Activated CD4-positive, alpha-beta T cell treated with anti-CD3 and anti-CD28 coated beads for 36 hours (primary cell): ENCODE results near the gene XDH. TPM values are rescaled to one million over a fixed set of nuclear protein-coding genes. Genes with fewer than 3 reads are reported as not detected.
A peak's percentile ranks its signal among the peaks of the same experiment; 100 is the strongest.

Source experiments
- ATAC-seq: fragments of 200-7000 bp; cut with Tn5 transposase; one replicate; pipeline ENCODE4 v1.10.0; 2021; ENCODE audit warnings: mild to moderate bottlenecking, moderate library complexity
- CTCF ChIA-PET: fragments of 350-600 bp; sonication (Branson Sonifier 250); formaldehyde crosslinking; loops from one replicate; lab custom pipeline; 2021; ENCODE audit warnings: antibody characterized with exemption; lab: Charles Lee
- POLR2A ChIA-PET: fragments of 350-600 bp; sonication (Branson Sonifier 250); formaldehyde crosslinking; loops from one replicate; lab custom pipeline; 2021; ENCODE audit warnings: antibody characterized with exemption, inconsistent platforms; lab: Charles Lee
- DNase-seq: peaks from one replicate; pipeline ENCODE4 v3.0.0-alpha.2; 2020
- H3K27ac Mint-ChIP-seq: one replicate; pipeline ENCODE4 v1.8.0; 2021; ENCODE audit warnings: mixed read lengths
- H3K27me3 Mint-ChIP-seq: one replicate; pipeline ENCODE4 v1.8.0; 2021; ENCODE audit warnings: mixed read lengths
- H3K36me3 Mint-ChIP-seq: one replicate; pipeline ENCODE4 v1.8.0; 2021; ENCODE audit warnings: low read depth, mixed read lengths
- H3K4me1 Mint-ChIP-seq: one replicate; pipeline ENCODE4 v1.8.0; 2021; ENCODE audit warnings: mixed read lengths
- H3K4me3 Mint-ChIP-seq: one replicate; pipeline ENCODE4 v1.8.0; 2021; ENCODE audit warnings: mild to moderate bottlenecking, moderate library complexity, mixed read lengths
- H3K9me3 Mint-ChIP-seq: one replicate; pipeline ENCODE4 v1.8.0; 2021; ENCODE audit warnings: low read depth, mixed read lengths
- intact Hi-C, 2 experiments: fragments of 100-400 bp; cut with DNase I in 1 of 2; cut with micrococcal nuclease in 1 of 2; formaldehyde crosslinking; loops; one replicate each; pipeline versions ENCODE4 v1.14.2 to v1.15.1; 2022 to 2024; cut with DNase I, micrococcal nuclease
- total RNA-seq, 2 experiments: library from RNA; stranded (reverse); gene quantifications; one replicate each; pipeline ENCODE4 v1.2.3, GENCODE V29; 2021

Gene XDH
- total RNA-seq, 2 experiments from 2014 or later: 0.11 TPM; not detected in 1

- peaks cover 7% of the 10 kb centered on the region for H3K27me3 Mint-ChIP-seq
- POLR2A ChIA-PET: no interaction called here
- no peaks in the 10 kb centered on the region for H3K9me3 Mint-ChIP-seq
- CTCF ChIA-PET: interaction anchor here (0.6 to 1.5 kb wide), 2 partner anchors 136 to 170 kb away, joined by 3 to 4 read pairs; no protein-coding TSS in a partner anchor
- intact Hi-C loops: loop anchor here in 1 of 2 experiments (10.0 kb wide), 2 partner anchors 475 to 1175 kb away; no protein-coding TSS in a partner anchor
- DNase-seq (no peak), ATAC-seq (no peak)
- H3K4me3 Mint-ChIP-seq: no peak overlapping the region
- no peak overlapping the region for H3K27ac Mint-ChIP-seq
- no peaks in the 10 kb centered on the region for H3K4me1 Mint-ChIP-seq
- no peaks in the 10 kb centered on the region for H3K36me3 Mint-ChIP-seq
These were observed 74.8 kb downstream of the XDH start for GRCh38 chr2:31339696-31340095.

DNA sequence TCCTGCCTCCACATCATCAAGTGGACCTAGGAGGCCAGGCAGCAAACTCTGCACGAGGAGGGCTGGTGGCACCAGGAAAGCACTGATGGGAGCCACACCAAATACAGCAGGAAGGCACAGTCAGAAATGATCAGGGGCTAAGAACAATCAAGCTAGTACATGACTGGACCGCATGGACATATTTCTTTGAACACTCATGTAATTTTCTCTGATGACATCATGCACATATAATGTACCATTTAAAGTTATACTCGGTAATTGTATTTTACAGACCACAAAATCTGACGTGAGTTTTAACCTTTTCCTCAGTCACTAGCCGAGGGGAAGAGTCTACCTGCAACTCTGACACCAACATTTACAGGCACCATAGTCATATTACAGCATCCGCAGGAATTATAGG is 76.7 kb downstream of the XDH start:
- ChIA-PET POLR2A (no interaction called here), CTCF (interaction anchor here (1.5 kb wide), 1 partner anchor 626 kb away, joined by 3 read pairs; no protein-coding TSS in a partner anchor)
- H3K27ac Mint-ChIP-seq: no peak overlapping the region
- H3K9me3 Mint-ChIP-seq: no peaks in the 10 kb centered on the region
- intact Hi-C loops: loop anchor here in 1 of 2 experiments (10.0 kb wide), 2 partner anchors 473 to 1173 kb away; no protein-coding TSS in a partner anchor
- H3K4me3 Mint-ChIP-seq: no peak overlapping the region
- H3K4me1 Mint-ChIP-seq: no peaks in the 10 kb centered on the region
- no peaks in the 10 kb centered on the region for H3K36me3 Mint-ChIP-seq
- ATAC-seq: no peak
- no peak for DNase-seq
- H3K27me3 Mint-ChIP-seq: peaks cover 3% of the 10 kb centered on the region

GRCh38 chr2:31337197-31337596 is 77.3 kb downstream of the XDH start:
- Mint-ChIP-seq H3K27ac (no peak overlapping the region), H3K4me3 (no peak overlapping the region), H3K36me3 (no peaks in the 10 kb centered on the region), H3K9me3 (no peaks in the 10 kb centered on the region), H3K4me1 (no peaks in the 10 kb centered on the region), H3K27me3 (peaks cover 3% of the 10 kb centered on the region)
- no peak for ATAC-seq
- ChIA-PET POLR2A (no interaction called here), CTCF (interaction anchor here (1.5 kb wide), 1 partner anchor 625 kb away, joined by 3 read pairs; no protein-coding TSS in a partner anchor)
- intact Hi-C loops: loop anchor here in 1 of 2 experiments (10.0 kb wide), 2 partner anchors 472 to 1172 kb away; no protein-coding TSS in a partner anchor
- no peak for DNase-seq

- ChIA-PET CTCF (interaction anchor here (0.8 to 1.1 kb wide), 2 partner anchors 166 to 624 kb away, joined by 4 read pairs; no protein-coding TSS in a partner anchor), POLR2A (no interaction called here)
- Mint-ChIP-seq H3K4me1 (no peaks in the 10 kb centered on the region), H3K9me3 (no peaks in the 10 kb centered on the region), H3K36me3 (no peaks in the 10 kb centered on the region), H3K4me3 (no peak overlapping the region), H3K27me3 (peaks cover 2% of the 10 kb centered on the region), H3K27ac (no peak overlapping the region)
- intact Hi-C loops: loop anchor here in 1 of 2 experiments (10.0 kb wide), 2 partner anchors 471 to 1171 kb away; no protein-coding TSS in a partner anchor
- no peak for ATAC-seq
- no peak for DNase-seq
These were observed 78.5 kb downstream of the XDH start for GRCh38 chr2:31335921-31336585.

GRCh38 chr2:31334311-31335026 is 80.1 kb downstream of the XDH start:
- no peaks in the 10 kb centered on the region for H3K27me3 Mint-ChIP-seq
- H3K4me1 Mint-ChIP-seq: no peaks in the 10 kb centered on the region
- intact Hi-C loops: loop anchor here in 1 of 2 experiments (5.0 to 10.0 kb wide), 3 partner anchors 102 to 1170 kb away; partner anchors contain the start of gene EHD3
- ATAC-seq (no peak), DNase-seq (no peak)
- no peak overlapping the region for H3K4me3 Mint-ChIP-seq
- no peaks in the 10 kb centered on the region for H3K9me3 Mint-ChIP-seq
- ChIA-PET POLR2A (no interaction called here), CTCF (interaction anchor here (0.6 to 6.0 kb wide), 21 partner anchors 9 to 621 kb away, joined by 3 to 68 read pairs (median 4); partner anchors contain the start of genes EHD3 and GALNT14)
- no peak overlapping the region for H3K27ac Mint-ChIP-seq
- no peaks in the 10 kb centered on the region for H3K36me3 Mint-ChIP-seq

- ATAC-seq: peak; percentile 93
- H3K27me3 Mint-ChIP-seq: no peaks in the 10 kb centered on the region
- peak; percentile 87 for DNase-seq
- no peak overlapping the region for H3K4me3 Mint-ChIP-seq
- H3K27ac Mint-ChIP-seq: no peak overlapping the region
- no peaks in the 10 kb centered on the region for H3K36me3 Mint-ChIP-seq
- intact Hi-C loops: loop anchor here (1.0 to 10.0 kb wide), 8 partner anchors 100 to 1169 kb away; partner anchors contain the start of genes EHD3 (in 1 of the 2) and GALNT14 (in 1 of the 2)
- CTCF ChIA-PET: interaction anchor here (0.6 to 6.0 kb wide), 33 partner anchors 9 to 953 kb away, joined by 3 to 68 read pairs (median 4); partner anchors contain the start of genes EHD3 and GALNT14
- no peaks in the 10 kb centered on the region for H3K9me3 Mint-ChIP-seq
- POLR2A ChIA-PET: no interaction called here
- no peaks in the 10 kb centered on the region for H3K4me1 Mint-ChIP-seq
These were observed 80.9 kb downstream of the XDH start for GRCh38 chr2:31333527-31334183.

DNA sequence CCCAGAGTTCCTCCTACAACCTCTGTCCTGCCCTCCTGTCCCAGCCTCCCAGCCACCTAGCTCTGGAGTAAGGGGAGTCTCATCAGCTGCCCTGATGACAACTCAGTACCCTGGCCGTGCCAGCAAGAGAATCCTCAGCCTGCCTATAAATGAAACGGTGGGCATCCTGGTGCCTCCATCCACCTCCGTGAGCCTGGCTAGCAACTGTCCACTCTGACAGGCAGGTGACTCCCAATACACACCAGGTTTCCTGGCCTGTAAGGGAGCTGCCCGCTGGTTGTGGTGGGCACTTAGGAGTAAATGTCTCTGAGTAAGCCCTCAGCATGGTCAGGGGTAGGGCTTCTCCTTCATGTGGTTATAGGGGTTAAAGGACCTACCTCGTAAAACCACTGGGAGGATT is 81.5 kb downstream of the XDH start:
- Mint-ChIP-seq H3K9me3 (no peaks in the 10 kb centered on the region), H3K36me3 (no peaks in the 10 kb centered on the region), H3K4me3 (no peak overlapping the region), H3K4me1 (no peaks in the 10 kb centered on the region), H3K27me3 (no peaks in the 10 kb centered on the region), H3K27ac (no peak overlapping the region)
- CTCF ChIA-PET: interaction anchor here (0.6 to 6.0 kb wide), 24 partner anchors 9 to 1168 kb away, joined by 3 to 68 read pairs (median 4); partner anchors contain the start of gene EHD3
- POLR2A ChIA-PET: no interaction called here
- ATAC-seq: no peak
- DNase-seq: no peak
- intact Hi-C loops: loop anchor here (1.0 to 10.0 kb wide), 8 partner anchors 100 to 1168 kb away; partner anchors contain the start of genes EHD3 (in 1 of the 2) and GALNT14 (in 1 of the 2)

- H3K36me3 Mint-ChIP-seq: no peaks in the 10 kb centered on the region
- ChIA-PET CTCF (interaction anchor here (0.6 to 6.0 kb wide), 10 partner anchors 11 to 1168 kb away, joined by 3 to 68 read pairs (median 4); no protein-coding TSS in a partner anchor), POLR2A (no interaction called here)
- H3K27ac Mint-ChIP-seq: no peak overlapping the region
- no peaks in the 10 kb centered on the region for H3K27me3 Mint-ChIP-seq
- no peak overlapping the region for H3K4me3 Mint-ChIP-seq
- no peaks in the 10 kb centered on the region for H3K4me1 Mint-ChIP-seq
- no peak for ATAC-seq
- no peaks in the 10 kb centered on the region for H3K9me3 Mint-ChIP-seq
- no peak for DNase-seq
- intact Hi-C loops: loop anchor here (2.0 to 10.0 kb wide), 4 partner anchors 100 to 1168 kb away; partner anchors contain the start of gene EHD3 (in 1 of the 2)
These were observed 82.0 kb downstream of the XDH start for GRCh38 chr2:31332521-31332920.

DNA sequence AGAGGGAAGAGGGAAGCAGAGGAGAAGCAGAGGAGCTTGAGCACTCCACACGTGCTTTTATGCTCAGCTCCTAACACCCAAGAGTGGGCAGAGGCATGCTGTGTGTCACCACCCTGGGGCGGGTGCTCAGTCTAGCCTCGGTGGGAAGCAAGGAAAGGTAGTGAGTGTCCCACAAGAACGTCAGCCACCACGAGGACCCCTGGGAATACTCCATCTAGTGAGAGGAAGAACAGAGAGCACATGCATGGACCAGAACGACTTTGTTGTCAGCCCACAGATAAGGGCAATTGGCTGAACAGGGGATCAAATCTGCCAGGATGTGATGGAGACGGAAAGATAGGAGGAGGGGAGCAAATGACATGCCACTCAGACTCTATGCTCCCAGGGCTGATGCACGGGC is 83.4 kb downstream of the XDH start:
- DNase-seq (no peak), ATAC-seq (no peak)
- ChIA-PET CTCF (interaction anchor here (0.6 to 6.0 kb wide), 3 partner anchors 9 to 618 kb away, joined by 3 to 68 read pairs (median 4); no protein-coding TSS in a partner anchor), POLR2A (no interaction called here)
- H3K36me3 Mint-ChIP-seq: no peaks in the 10 kb centered on the region
- H3K4me1 Mint-ChIP-seq: no peaks in the 10 kb centered on the region
- no peaks in the 10 kb centered on the region for H3K27me3 Mint-ChIP-seq
- intact Hi-C loops: loop anchor here in 1 of 2 experiments (5.0 to 10.0 kb wide), 3 partner anchors 99 to 1166 kb away; partner anchors contain the start of gene EHD3
- H3K27ac Mint-ChIP-seq: no peak overlapping the region
- no peak overlapping the region for H3K4me3 Mint-ChIP-seq
- no peaks in the 10 kb centered on the region for H3K9me3 Mint-ChIP-seq

DNA sequence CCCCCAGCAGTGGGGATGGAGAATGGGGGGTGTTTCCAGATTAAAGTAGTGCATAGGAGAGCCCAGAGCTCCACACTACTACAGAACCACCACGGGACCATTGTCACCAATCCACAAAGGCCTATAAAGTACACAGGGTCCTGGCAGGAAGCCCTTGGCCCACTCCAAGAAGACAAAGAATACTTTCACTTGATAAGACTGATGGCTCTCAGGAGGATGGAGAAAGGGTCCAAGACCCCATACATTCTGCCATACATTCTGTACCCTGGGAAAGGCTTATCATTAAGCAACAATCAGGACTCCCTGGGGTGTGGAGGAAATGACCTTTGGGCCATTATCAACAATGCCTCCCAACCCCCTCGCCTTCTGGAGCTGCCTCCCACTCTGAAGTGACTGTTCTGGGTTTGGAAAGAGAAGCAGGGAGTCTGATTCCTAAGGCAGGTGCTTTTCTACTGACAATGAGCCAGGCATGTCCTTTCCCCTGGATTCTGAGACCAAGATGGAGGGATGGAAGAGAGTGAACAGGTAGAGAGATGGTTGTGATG is 85.4 kb downstream of the XDH start:
- H3K9me3 Mint-ChIP-seq: no peaks in the 10 kb centered on the region
- DNase-seq (no peak), ATAC-seq (no peak)
- POLR2A ChIA-PET: no interaction called here
- CTCF ChIA-PET: interaction anchor here (1.3 to 6.0 kb wide), 3 partner anchors 16 to 616 kb away, joined by 3 to 68 read pairs (median 4); no protein-coding TSS in a partner anchor
- peaks cover 8% of the 10 kb centered on the region for H3K4me1 Mint-ChIP-seq
- H3K27me3 Mint-ChIP-seq: no peaks in the 10 kb centered on the region
- H3K27ac Mint-ChIP-seq: no peak overlapping the region
- H3K36me3 Mint-ChIP-seq: no peaks in the 10 kb centered on the region
- intact Hi-C loops: loop anchor here in 1 of 2 experiments (10.0 kb wide), 1 partner anchor 1104 kb away; no protein-coding TSS in a partner anchor
- H3K4me3 Mint-ChIP-seq: no peak overlapping the region
